Astrocyte of the cerebellum (primary cell): ENCODE measurements around the gene CTNNA2.

ENCODE experiments used
- DNase-seq: peaks from one replicate; pipeline ENCODE4 v3.0.0-alpha.2; 2011; ENCODE audit warnings: low read depth
- H3K4me3 ChIP-seq: 2 replicates; pipeline ENCODE4 v1.5.1; 2011; ENCODE audit warnings: mild to moderate bottlenecking, low read depth, low read length, moderate library complexity
- CTCF ChIP-seq: IDR thresholded peaks from 2 replicates; pipeline ENCODE4 v1.5.1; 2012; ENCODE audit warnings: low read length, low read depth, moderate library complexity, mild to moderate bottlenecking; ENCODE audit errors: missing control alignments
- in situ Hi-C: cut with HindIII; loops from 2 replicates; pipeline ENCODE4 v1.10.0; 2017; ENCODE audit warnings: low sequenced_read_pairs

The CTNNA2 gene

GRCh38 chr2:80348953-80349352 is 836.1 kb downstream of the CTNNA2 start:
- in situ Hi-C loops, result no loop called here

GRCh38 chr2:80351231-80351630 is 838.4 kb downstream of the CTNNA2 start:
- in situ Hi-C loops, result no loop called here
- no peak for TF ChIP-seq CTCF
- no peak for DNase-seq

More at GRCh38 chr2:80348953-80349352, 836.1 kb downstream of the CTNNA2 start:
- no peak for TF ChIP-seq CTCF
- no peak overlapping the region for H3K4me3 ChIP-seq
- DNase-seq, result no peak

GRCh38 chr2:80354858-80355257 is 842.0 kb downstream of the CTNNA2 start:
- H3K4me3 ChIP-seq, result no peak overlapping the region
- TF ChIP-seq CTCF, result no peak
- DNase-seq, result no peak
- in situ Hi-C loops, result no loop called here

More at GRCh38 chr2:80351231-80351630, 838.4 kb downstream of the CTNNA2 start:
- no peak overlapping the region for H3K4me3 ChIP-seq

- no peak for TF ChIP-seq CTCF
- in situ Hi-C loops, result no loop called here
- H3K4me3 ChIP-seq, result no peak overlapping the region
- no peak for DNase-seq
Measured at GRCh38 chr2:80361904-80362303, 849.1 kb downstream of the CTNNA2 start.

GRCh38 chr2:80363330-80363729 is 850.5 kb downstream of the CTNNA2 start:
- in situ Hi-C loops, result no loop called here
- DNase-seq, result no peak
- no peak overlapping the region for H3K4me3 ChIP-seq
- TF ChIP-seq CTCF, result no peak

- no peak for TF ChIP-seq CTCF
Measured at GRCh38 chr2:80363791-80364349, 851.0 kb downstream of the CTNNA2 start.

More at GRCh38 chr2:80363791-80364349, 851.0 kb downstream of the CTNNA2 start:
- in situ Hi-C loops, result no loop called here
- no peak for DNase-seq
- no peak overlapping the region for H3K4me3 ChIP-seq
